HG03457 (cell line): Measurements from ENCODE around the gene CCDC9.

Experiments used
- ATAC-seq: cut with Tn5 transposase; IDR thresholded peaks from one replicate; pipeline ENCODE4 v1.9.1; 2021; ENCODE audit warnings: moderate number of reproducible peaks; ENCODE audit not compliant: unreplicated experiment

CCDC9 gene

DNA sequence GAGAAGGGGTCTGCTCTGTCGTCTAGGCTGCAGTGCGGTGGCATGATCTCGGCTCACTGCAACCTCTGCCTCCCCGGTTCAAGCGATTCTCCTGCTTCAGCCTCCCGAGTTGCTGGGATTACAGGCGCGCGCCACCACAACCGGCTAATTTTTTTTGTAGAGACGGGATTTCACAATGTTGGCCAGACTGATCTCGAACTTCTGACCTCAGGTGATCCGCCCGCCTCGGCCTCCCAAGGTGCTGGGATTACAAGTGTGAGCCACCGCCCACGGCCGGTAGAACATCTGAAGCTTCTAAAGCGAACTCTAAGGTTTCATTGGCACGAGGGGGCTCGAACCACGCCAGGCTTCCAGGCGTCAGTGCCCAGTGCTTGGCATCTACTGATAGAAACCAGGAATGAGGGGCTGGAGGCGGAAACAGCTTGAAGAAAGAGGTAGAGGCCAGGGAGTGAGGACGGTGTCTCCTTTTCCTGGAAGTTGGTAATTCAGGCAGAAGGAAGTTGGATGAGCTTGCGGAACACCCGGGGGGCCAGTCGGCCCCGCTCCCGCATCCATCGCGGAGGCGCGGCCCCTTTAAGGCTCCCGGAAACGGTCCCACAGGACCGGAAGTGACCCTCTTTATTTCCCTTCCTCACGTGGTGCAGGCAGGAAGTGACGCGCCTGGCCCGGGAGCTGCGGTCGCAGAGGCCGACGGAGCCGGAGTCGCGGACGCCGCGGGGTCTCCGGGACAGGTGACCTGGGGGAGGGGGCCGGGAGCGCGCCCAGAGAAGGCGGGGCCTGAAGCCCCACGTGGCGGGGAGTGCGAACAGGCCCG, at the start of gene CCDC9:
Gene CCDC9 (plus strand): TSS at position 647 of the 814 bp plus-strand sequence. CDS start 1,876 bp downstream, outside the sequence.
- peak; percentile 28 for ATAC-seq

DNA sequence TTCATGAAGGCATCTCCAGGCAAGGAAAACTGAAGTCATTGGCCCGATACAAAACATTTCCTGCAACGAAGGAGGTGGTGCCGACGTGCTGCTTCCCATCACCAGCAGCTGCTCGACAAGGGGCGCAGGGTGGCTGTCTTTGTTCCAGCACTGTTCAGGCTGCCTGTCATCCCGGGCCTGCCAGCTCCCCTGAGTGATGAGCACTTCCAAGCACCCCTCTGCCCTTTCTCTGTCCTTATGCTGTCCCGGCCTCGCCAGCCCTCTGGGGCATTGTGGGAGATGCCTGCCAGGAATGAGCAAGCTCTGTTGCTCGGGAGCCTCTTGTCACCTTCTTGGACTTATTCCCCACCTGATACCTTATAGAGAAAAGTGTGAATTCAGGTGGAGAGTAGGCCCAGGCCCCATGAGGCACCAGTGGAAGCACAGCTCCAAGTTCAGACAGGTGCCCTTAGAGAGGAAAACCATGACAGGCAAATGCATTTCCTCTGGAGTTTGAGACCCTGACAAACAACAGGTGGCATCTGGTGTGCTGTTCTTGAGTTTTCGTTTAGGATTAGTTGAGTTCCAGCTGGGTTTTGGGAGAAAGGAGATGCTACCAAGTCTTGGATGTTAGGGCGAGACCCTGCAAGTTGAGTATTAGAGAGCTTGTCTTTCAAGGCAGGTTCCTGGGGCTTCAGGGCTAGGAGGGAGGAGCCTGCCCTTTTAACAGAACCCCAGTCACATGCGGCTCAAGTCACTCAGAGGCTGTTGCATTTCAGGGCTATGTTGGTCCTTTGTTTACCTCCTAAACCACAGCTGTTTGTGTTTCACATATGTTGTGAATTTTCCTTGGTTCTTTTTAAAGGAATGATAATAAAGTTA, 46.8 kb upstream of the CCDC9 start:
- ATAC-seq: no peak

DNA sequence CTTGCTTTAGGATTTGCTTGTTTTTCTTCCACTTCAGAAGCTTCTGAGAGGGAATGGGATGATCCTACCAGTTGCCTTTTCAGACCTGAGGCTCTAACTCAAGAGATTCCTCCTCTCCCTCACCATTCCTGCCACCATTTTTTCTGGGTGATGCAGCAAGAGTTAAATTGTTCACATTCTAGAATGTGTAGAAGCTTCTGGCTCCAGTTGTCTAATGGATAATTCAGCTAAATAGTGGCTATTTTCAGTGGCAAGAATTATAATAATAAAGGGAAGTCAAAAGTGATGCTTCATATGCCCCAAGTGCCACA, 46.2 kb upstream of the CCDC9 start:
- no peak for ATAC-seq

DNA sequence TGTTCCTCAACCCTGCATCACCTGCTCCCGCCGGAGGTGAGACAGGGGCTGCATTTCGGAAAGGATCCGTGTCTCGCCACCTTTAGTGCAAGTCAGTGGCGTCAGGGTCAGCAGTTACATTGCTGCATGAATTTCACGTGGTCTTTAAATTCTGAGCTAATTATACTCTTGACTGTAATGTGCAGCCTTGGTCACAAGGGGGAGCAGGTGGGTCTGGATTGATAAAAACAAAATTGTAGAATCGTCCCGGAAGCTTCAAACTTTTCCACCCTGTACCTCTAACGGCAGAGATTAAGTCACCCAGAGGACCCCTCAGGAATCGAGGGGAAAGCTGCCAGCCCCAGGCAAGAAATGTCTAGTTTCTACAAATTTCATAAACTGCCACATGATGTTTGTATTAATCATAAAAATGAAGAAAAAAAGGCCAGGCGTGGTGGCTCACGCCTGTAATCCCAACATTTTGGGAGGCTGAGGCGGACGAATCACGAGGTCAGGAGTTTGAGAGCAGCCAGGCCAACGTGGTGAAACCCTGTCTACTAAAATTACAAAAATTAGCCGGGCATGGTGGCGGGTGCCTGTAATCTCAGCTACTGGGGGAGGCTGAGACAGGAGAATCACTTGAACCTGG, 45.5 kb upstream of the CCDC9 start:
- no peak for ATAC-seq

DNA sequence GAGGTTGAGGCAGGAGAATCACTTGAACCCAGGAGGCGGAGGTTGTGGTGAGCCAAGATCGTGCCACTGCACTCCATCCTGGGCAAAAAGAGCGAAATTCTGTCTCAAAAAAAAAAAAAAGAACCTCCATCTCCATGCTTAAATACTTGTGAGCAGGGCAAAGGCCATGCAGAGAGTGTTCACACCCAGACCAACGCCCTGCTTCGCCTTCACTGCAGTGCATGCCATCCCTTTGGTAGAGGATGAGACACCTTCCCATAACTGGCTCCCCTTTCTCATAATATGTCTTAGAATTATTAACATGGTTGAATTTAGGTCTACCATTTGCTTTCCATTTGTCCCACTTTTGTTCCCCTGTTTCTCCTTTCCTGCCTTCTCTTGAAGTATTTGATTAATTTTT, 40.7 kb upstream of the CCDC9 start:
- ATAC-seq: no peak

GRCh38 chr19:47221080-47221841, 35.1 kb upstream of the CCDC9 start:
- ATAC-seq: no peak

GRCh38 chr19:47221890-47222289, 34.4 kb upstream of the CCDC9 start:
- no peak for ATAC-seq

DNA sequence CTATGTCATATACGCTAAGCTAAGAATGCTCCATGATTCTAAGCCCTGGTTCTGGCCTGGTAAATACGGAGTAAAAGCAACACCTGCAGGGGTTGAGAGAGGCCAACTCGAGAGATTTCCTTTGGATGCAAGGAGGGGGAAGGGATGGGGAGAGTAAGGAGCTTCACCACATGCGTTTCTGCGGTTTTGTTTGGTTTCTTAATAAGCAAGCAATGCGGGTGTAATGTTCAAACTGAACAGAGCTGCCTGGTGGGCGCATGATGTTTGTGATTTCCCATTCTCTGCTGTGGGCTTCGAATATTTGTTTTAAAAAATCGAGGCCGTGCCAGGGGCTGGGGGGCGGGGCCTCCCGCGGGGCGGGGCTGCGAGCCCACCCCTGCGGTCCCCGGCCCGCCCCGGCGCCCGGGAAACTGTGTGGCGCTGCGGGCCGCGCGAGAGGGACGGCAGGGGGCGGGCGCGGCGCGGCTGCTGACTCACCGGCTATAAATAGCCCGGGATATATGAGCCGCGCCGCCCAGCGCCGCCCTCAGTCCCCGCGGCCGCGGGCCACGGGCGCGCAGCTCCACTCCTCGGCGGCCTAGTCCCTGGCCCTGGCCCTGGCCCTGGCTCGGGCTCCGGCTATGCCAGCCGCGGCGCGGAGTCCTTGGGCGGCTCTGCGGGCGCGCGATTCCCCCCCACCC, 30.4 kb upstream of the CCDC9 start:
- ATAC-seq: peak; percentile 38

- ATAC-seq: peak; percentile 3
Measured at GRCh38 chr19:47226426-47227351, 29.6 kb upstream of the CCDC9 start.

- no peak for ATAC-seq
Measured at GRCh38 chr19:47227352-47228167, 28.8 kb upstream of the CCDC9 start.

DNA sequence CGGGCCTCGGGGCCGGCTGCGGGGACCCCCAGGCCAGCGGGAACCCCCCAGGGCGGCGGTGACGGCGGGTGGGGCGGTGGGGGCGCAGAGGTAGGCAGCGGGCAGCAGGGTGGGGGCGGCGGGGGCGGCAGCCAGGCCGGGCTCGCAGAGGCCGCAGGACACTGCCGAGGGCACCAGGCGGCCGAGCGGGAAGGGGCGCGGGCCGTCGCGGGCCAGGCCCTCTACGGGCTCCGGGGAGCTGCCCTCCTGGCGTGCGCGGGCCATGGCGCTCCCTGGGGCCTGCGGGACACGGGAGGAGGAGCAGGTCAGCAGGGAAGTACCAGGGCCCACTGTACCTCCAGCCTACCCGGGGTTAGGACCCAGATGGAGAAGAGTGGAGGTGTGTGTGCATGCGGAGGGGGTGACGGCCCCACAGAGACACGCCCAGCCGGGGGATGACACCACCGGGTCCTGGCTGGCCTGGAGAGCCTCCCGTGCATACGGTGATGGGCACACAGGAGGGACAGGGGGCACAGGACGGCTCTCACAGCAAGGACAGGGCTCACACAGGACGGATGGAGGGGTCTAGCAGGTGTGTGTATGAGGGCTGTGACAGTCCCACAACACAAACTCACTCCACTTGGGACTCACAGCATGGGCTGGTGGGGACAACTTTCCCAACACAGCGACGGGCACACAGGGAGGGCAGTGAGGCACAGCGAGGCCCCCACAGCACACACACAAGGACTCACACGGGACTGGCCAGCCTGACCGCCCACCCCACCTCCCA, 28.0 kb upstream of the CCDC9 start:
- no peak for ATAC-seq

DNA sequence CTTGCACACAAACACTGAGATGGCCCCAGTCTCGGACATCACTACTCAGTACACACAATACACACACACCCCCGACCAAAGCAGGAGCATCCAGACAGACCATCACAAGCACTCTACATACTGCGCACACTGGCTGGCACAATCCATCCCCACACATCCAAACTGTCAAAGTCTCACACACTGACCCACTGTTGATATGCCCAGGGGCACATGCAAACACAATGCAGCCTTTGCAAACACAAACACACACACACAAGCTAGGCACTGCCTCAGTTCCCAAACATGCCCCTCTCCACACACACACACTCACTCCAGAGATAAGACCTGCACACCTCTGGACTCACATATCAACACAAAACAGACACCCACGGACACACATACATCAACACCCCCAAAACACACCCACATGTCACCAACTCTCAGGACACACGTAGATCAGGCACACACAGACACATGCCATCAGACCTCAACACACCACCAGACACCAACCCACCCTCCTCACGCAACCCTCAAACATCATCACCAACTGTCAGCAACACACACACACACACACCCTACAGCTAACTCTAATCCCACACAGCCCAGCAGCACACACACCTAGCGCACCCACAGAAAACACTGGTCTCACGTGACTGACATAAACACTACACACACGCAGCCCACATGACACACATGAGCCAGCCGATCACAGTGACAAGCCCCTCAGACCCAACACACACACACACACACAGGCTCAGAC, 27.2 kb upstream of the CCDC9 start:
- ATAC-seq: no peak

GRCh38 chr19:47229676-47230053, 26.7 kb upstream of the CCDC9 start:
- ATAC-seq: no peak

DNA sequence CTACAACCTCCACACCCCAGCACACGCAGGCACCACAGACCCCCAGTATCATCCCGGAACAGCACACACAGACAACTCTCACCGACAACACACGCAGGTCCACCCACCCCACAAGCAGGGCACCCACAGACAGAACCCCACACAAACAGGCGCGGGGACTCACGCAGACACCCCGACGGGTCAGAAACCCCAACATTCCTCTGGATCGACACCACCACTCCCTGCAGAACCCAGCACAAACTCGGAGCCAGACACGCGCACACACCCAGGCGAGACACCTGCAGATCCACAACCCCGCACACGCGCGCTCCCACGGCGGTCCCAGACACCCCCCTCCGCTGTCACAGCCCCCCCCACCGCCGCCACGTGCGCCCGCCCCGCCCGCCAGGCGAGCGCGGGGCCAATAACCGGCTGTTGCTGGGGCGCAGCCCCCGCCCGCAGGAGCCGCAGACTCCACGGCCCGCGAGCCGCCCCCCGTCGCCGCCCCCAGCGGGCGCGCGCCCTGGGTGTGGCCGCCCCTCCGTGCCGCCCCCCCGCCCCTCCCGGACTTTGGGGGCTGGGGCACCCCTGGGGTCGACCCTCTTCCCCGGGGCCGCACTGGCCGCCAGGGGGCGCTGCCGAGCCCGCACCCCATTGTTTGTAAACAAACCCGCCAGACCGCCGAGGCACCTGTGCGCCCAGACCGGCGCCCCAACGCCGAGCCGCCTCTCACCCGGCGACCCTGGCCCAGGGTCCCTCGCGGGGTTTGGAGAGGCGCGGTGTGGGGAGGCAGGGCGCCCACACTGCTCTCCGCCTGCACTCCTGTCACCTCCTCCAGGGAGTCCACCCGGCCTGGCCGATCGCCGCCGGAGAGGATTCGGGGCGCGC, 26.0 kb upstream of the CCDC9 start:
- ATAC-seq: peak; percentile 21

DNA sequence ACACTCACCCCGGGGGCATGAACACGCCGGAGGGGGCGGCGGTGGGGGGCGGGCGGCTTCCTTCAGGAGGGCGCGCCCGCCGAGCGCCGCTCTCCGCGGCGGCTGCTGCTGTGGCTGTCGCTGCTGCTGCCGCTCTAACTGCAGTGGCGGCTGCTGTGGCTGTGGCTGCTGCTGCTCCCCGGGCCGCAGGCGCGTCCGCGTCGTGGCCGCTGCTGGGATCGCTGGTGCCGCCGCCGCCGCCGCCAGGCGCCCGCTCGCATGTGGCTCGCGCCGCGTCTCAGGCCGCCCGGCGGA, 25.5 kb upstream of the CCDC9 start, which contains the start of gene BBC3:
Gene BBC3 (minus strand): TSS at position 279 of the 294 bp plus-strand sequence. CDS start 2,768 bp downstream, outside the sequence.
- no peak for ATAC-seq
